HCT116 (cell line): ENCODE data around the gene CLPTM1L. TPM values are rescaled to one million over a fixed set of nuclear protein-coding genes. Genes with fewer than 3 reads are reported as not detected.
A peak's percentile ranks its signal among the peaks of the same experiment; 100 is the strongest.

Experiments
- ATAC-seq: fragments of 200-7000 bp; cut with Tn5 transposase; 2 replicates; pipeline ENCODE4 v1.9.1; 2020; ENCODE audit warnings: mild to moderate bottlenecking, moderate library complexity
- Bru-seq: library from RNA; stranded (reverse); fragments of 400-500 nt; gene quantifications from one replicate; lab custom pipeline; 2021; lab: Mats Ljungman, UMichigan
- BruChase-seq, 2 experiments: library from RNA; stranded (reverse); fragments of 400-500 nt; gene quantifications; one replicate each; lab custom pipeline; 2021; lab: Mats Ljungman, UMichigan
- BruUV-seq: library from RNA; stranded (reverse); fragments of 400-500 nt; replicated peaks from 2 replicates; lab custom pipeline; 2021; lab: Mats Ljungman, UMichigan
- CTCF ChIA-PET: fragments of 300-600 bp; sonication (Branson Sonifier 250); formaldehyde crosslinking; loops from one replicate; lab custom pipeline; 2021; ENCODE audit warnings: antibody characterized with exemption; lab: Charles Lee
- POLR2A ChIA-PET: fragments of 300-600, 350-600 bp; sonication (Branson Sonifier 250); formaldehyde crosslinking; loops from one replicate; lab custom pipeline; 2021; ENCODE audit warnings: antibody characterized with exemption; lab: Charles Lee
- RAD21 ChIA-PET, 2 experiments: fragments of 300-600 bp; sonication (Branson Sonifier 250); formaldehyde crosslinking; loops; one replicate each; lab custom pipeline; 2023; ENCODE audit warnings: low total read pairs in 2 of 2; ENCODE audit not compliant: uncharacterized antibody in 2 of 2, unreplicated experiment in 2 of 2, low non-redundant PET in 1 of 2; lab: Charles Lee
- DNase-seq: peaks from one replicate; pipeline ENCODE4 v3.0.0-alpha.2; 2010; ENCODE audit warnings: low read depth, low spot score
- H2AFZ ChIP-seq: fragments of 200-600 bp; shearing (Covaris generic), sonication (generic); 2 replicates; pipeline ENCODE4 v1.6.1; 2017; ENCODE audit warnings: low read depth, mixed run types, mixed read lengths, antibody characterized with exemption, low read length; ENCODE audit not compliant: poor library complexity, severe bottlenecking
- H3K27ac ChIP-seq: 2 replicates; pipeline ENCODE4 v1.5.1; 2012; ENCODE audit warnings: low read depth, low read length
- H3K27me3 ChIP-seq: fragments of 200-600 bp; sonication (generic); 2 replicates; pipeline ENCODE4 v1.6.1; 2016; ENCODE audit warnings: mixed run types, low read length, mixed read lengths; ENCODE audit not compliant: insufficient read depth
- H3K36me3 ChIP-seq, 2 experiments: fragments of 200-500 bp in 1 of 2; fragments of 200-600 bp in 1 of 2; sonication (Bioruptor generic) in 1 of 2; sonication (generic) in 1 of 2; 2 replicates each; pipeline versions ENCODE4 v1.5.1 to v1.6.1; 2014 to 2016; ENCODE audit warnings: low read length in 2 of 2, inconsistent platforms in 1 of 2, mixed read lengths in 1 of 2, mixed run types in 1 of 2; ENCODE audit not compliant: insufficient read depth in 2 of 2, control insufficient read depth in 1 of 2
- H3K4me1 ChIP-seq, 2 experiments: fragments of 200-600 bp in 1 of 2; sonication (generic) in 1 of 2; 2 replicates each; pipeline versions ENCODE4 v1.5.1 to v1.6.1; 2012 to 2017; ENCODE audit warnings: low read length in 2 of 2, inconsistent platforms in 1 of 2, mild to moderate bottlenecking in 1 of 2, mixed read lengths in 1 of 2, mixed run types in 1 of 2, moderate library complexity in 1 of 2; ENCODE audit not compliant: insufficient read depth in 2 of 2, control insufficient read depth in 1 of 2
- H3K4me2 ChIP-seq: fragments of 200-600 bp; sonication (generic); 2 replicates; pipeline ENCODE4 v1.6.1; 2017; ENCODE audit warnings: mixed run types, low read length, mixed read lengths
- H3K4me3 ChIP-seq, 2 experiments: fragments of 200-600 bp in 1 of 2; sonication (generic) in 1 of 2; replicated peaks in 1 of 2; 2 replicates each; pipeline ENCODE4 v1.5.1; 2011 to 2016; ENCODE audit warnings: low read length in 2 of 2, control low read depth in 1 of 2, low read depth in 1 of 2, mild to moderate bottlenecking in 1 of 2, mixed read lengths in 1 of 2, mixed run types in 1 of 2
- H3K79me2 ChIP-seq: fragments of 200-600 bp; sonication (generic); 2 replicates; pipeline ENCODE4 v1.6.1; 2017; ENCODE audit warnings: mild to moderate bottlenecking, mixed run types, low read length, moderate library complexity, mixed read lengths; ENCODE audit not compliant: insufficient read depth
- H3K9ac ChIP-seq: fragments of 200-600 bp; sonication (generic); 2 replicates; pipeline ENCODE4 v1.6.1; 2016; ENCODE audit warnings: low read length, mixed read lengths
- H3K9me2 ChIP-seq: fragments of 200-600 bp; sonication (generic), shearing (Covaris generic); 2 replicates; pipeline ENCODE4 v1.6.1; 2017; ENCODE audit warnings: mixed run types, mild to moderate bottlenecking, moderate library complexity; ENCODE audit not compliant: insufficient read depth
- H3K9me3 ChIP-seq, 2 experiments: fragments of 200-500 bp in 1 of 2; fragments of 200-600 bp in 1 of 2; sonication (Bioruptor generic) in 1 of 2; sonication (generic) in 1 of 2; 2 replicates each; pipeline ENCODE4 v1.6.1; 2014 to 2017; ENCODE audit warnings: low read length in 2 of 2, mixed read lengths in 2 of 2, inconsistent platforms in 1 of 2, low read depth in 1 of 2, mild to moderate bottlenecking in 1 of 2, mixed run types in 1 of 2, moderate library complexity in 1 of 2; ENCODE audit not compliant: control insufficient read depth in 1 of 2, insufficient read depth in 1 of 2
- H4K20me1 ChIP-seq: fragments of 200-600 bp; sonication (generic), shearing (Covaris generic); 2 replicates; pipeline ENCODE4 v1.6.1; 2017; ENCODE audit warnings: mixed run types, mild to moderate bottlenecking, moderate library complexity; ENCODE audit not compliant: insufficient read depth
- ATF3 ChIP-seq: IDR thresholded peaks from 2 replicates; pipeline ENCODE4 v1.6.1; 2012
- CEBPB ChIP-seq: IDR thresholded peaks from 2 replicates; pipeline ENCODE4 v1.6.1; 2012; ENCODE audit warnings: low read depth
- CTCF ChIP-seq, 3 experiments: fragments of 200-600 bp in 1 of 3; sonication (generic) in 1 of 3; IDR thresholded peaks in 2 of 3; conservative IDR thresholded peaks in 1 of 3; 2 replicates each; pipeline ENCODE4 v1.5.1; 2012 to 2017; ENCODE audit warnings: low read depth in 2 of 3, low read length in 2 of 3, antibody characterized with exemption in 1 of 3, borderline replicate concordance in 1 of 3, control low read depth in 1 of 3, mild to moderate bottlenecking in 1 of 3, mixed read lengths in 1 of 3, mixed run types in 1 of 3, moderate library complexity in 1 of 3; ENCODE audit not compliant: insufficient read depth in 1 of 3
- EZH2 ChIP-seq: fragments of 200-600 bp; sonication (generic); IDR thresholded peaks from 2 replicates; pipeline ENCODE4 v1.6.1; 2017; ENCODE audit warnings: antibody characterized with exemption, mixed run types
- EZH2phosphoT487 ChIP-seq: fragments of 200-600 bp; IDR thresholded peaks from 2 replicates; pipeline ENCODE4 v1.6.1; 2018; ENCODE audit warnings: antibody characterized with exemption, borderline replicate concordance
- JUND ChIP-seq: IDR thresholded peaks from 2 replicates; pipeline ENCODE4 v1.6.1; 2012
- MAX ChIP-seq: IDR thresholded peaks from 2 replicates; pipeline ENCODE4 v1.6.1; 2012
- POLR2A ChIP-seq: IDR thresholded peaks from 2 replicates; pipeline ENCODE4 v1.7.0; 2011; ENCODE audit warnings: borderline replicate concordance; ENCODE audit not compliant: insufficient read depth, insufficient read length; ENCODE audit errors: extremely low read depth
- POLR2AphosphoS5 ChIP-seq: IDR thresholded peaks from 2 replicates; pipeline ENCODE4 v1.6.1; 2011; ENCODE audit warnings: mild to moderate bottlenecking, low read depth, low read length, moderate library complexity
- RAD21 ChIP-seq: IDR thresholded peaks from 2 replicates; pipeline ENCODE4 v1.6.1; 2012; ENCODE audit warnings: low read depth, mild to moderate bottlenecking
- REST ChIP-seq: IDR thresholded peaks from 2 replicates; pipeline ENCODE4 v1.6.1; 2012; ENCODE audit warnings: low read depth
- SIN3A ChIP-seq: IDR thresholded peaks from 2 replicates; pipeline ENCODE4 v1.6.1; 2012; ENCODE audit warnings: low read depth
- SP1 ChIP-seq: IDR thresholded peaks from 2 replicates; pipeline ENCODE4 v1.6.1; 2012; ENCODE audit warnings: low read depth
- TCF7L2 ChIP-seq: IDR thresholded peaks from 2 replicates; pipeline ENCODE4 v1.7.0; 2011; ENCODE audit warnings: borderline replicate concordance, inconsistent platforms; ENCODE audit not compliant: insufficient read depth, insufficient read length; ENCODE audit errors: extremely low read depth
- ZBTB33 ChIP-seq: IDR thresholded peaks from 2 replicates; pipeline ENCODE4 v1.6.1; 2011; ENCODE audit warnings: mild to moderate bottlenecking, low read length, moderate library complexity; ENCODE audit not compliant: insufficient replicate concordance; ENCODE audit errors: extremely low read depth
- ZFX ChIP-seq: fragments of 450-650 bp; IDR thresholded peaks from 2 replicates; pipeline ENCODE4 v1.6.1; 2017
- intact Hi-C: fragments of 100-400 bp; cut with micrococcal nuclease; formaldehyde crosslinking; loops from 2 replicates; pipeline ENCODE4 v1.10.0; 2022
- long read RNA-seq: library from polyadenylated mRNA; unstranded; transcript quantifications from one replicate; pipeline ENCODE4 v2.0.0, GENCODE V29; 2021; ENCODE audit not compliant: unreplicated experiment
- polyA plus RNA-seq: library from polyadenylated mRNA; unstranded; fragments of >200 nt; gene quantifications from 2 replicates; pipeline ENCODE4 v1.2.1, GENCODE V29; 2012; ENCODE audit warnings: missing spikeins
- total RNA-seq: library from RNA; stranded (reverse); gene quantifications from one replicate; pipeline ENCODE4 v1.2.1, GENCODE V29; 2021; ENCODE audit not compliant: unreplicated experiment

The CLPTM1L gene
- total RNA-seq (98.4 TPM), Bru-seq, nascent RNA (percentile 69 among the genes with signal in this experiment), BruChase-seq, experiment 1, labeled RNA remaining after a 6-hour chase (percentile 87 among the genes with signal in this experiment), BruChase-seq, experiment 2, labeled RNA remaining after a 2-hour chase (percentile 82 among the genes with signal in this experiment)
- polyA plus RNA-seq, result 76.0 and 80.6 TPM in 2 replicates
- long read RNA-seq, transcript CLPTM1L-201 (17 exons, 2,500 nt), result major isoform, 442 of 580 reads
- long read RNA-seq, transcript CLPTM1L-215 (4 exons, 382 nt), result minor isoform, 8 of 580 reads
- long read RNA-seq, partial matches to known transcripts, result 16 of 580 reads
- long read RNA-seq, other reads (novel, unspliced or antisense), result 111 of 580 reads

GRCh38 chr5:1344975-1345838 is at the start of gene CLPTM1L:
TSS of gene CLPTM1L (minus strand) at chr5:1345099. CDS start at chr5:1344841, 258 bp downstream.
- ATAC-seq (peak; percentile 89), DNase-seq (peak; percentile 61)
- BruUV-seq, result TSS peak; percentile 67
- ChIA-PET CTCF (no interaction called here), RAD21 (no interaction called here), POLR2A (no interaction called here)
- Histone ChIP-seq H3K9me2 (no peaks in the 10 kb centered on the region), H4K20me1 (no peaks in the 10 kb centered on the region), H3K27ac (peak within 1 kb of the TSS; percentile 65; the same call in 1 of the 2 replicates), H3K4me2 (peak within 1 kb of the TSS; percentile 100), H3K36me3 (peaks cover 20 to 22% of the 10 kb centered on the region in 2 experiments), H2AFZ (no peak within 1 kb of the TSS), H3K4me1 (peaks cover 13 to 22% of the 10 kb centered on the region in 2 experiments; a peak in 3 of 4 replicates), H3K4me3 (peak within 1 kb of the TSS; percentile 75 to 97), H3K79me2 (peaks cover 54% of the 10 kb centered on the region), H3K9me3 (no peaks in the 10 kb centered on the region), H3K27me3 (peaks cover 3% of the 10 kb centered on the region; the same call in 1 of the 2 replicates), H3K9ac (peak within 1 kb of the TSS; percentile 82)
- intact Hi-C loops, result loop anchor here (10.0 kb wide), 1 partner anchor 250 kb away; no protein-coding TSS in a partner anchor
- TF ChIP-seq REST, result no peak
- TF ChIP-seq JUND, result no peak
- TF ChIP-seq EZH2, result no peak
- TF ChIP-seq POLR2A, result peak; percentile 49
- peak; percentile 85 for TF ChIP-seq SIN3A
- no peak for TF ChIP-seq TCF7L2
- no peak for TF ChIP-seq RAD21
- peak; percentile 77 for TF ChIP-seq POLR2AphosphoS5
- TF ChIP-seq CTCF (IDR thresholded peaks at IDR 0.05 in 2 of 3, conservative IDR thresholded peaks at IDR 0.05 in 1 of 3; ENCODE audit: borderline replicate concordance in 1 of 3, insufficient read depth in 1 of 3, low read depth in 2 of 3, low read length in 2 of 3), result no peak
- no peak for TF ChIP-seq ZBTB33
- peak; percentile 90 for TF ChIP-seq ZFX
- no peak for TF ChIP-seq ATF3
- no peak for TF ChIP-seq EZH2phosphoT487
- TF ChIP-seq CEBPB, result no peak
- TF ChIP-seq SP1, result no peak; the same call in 1 of the 2 replicates
- TF ChIP-seq MAX, result peak; percentile 63; the same call in 1 of the 2 replicates
